Central memory CD8-positive, alpha-beta T cell (primary cell): ENCODE measurements around the gene SHB.
"Not testable (repeated sequence)": the region's sequence is repeated elsewhere in the genome, so short reads cannot be mapped to it uniquely, and the experiment has no call there.

ENCODE experiments used
- ATAC-seq: fragments of 150-1000 bp; cut with Tn5 transposase; replicated peaks from 2 replicates; pipeline ENCODE4 v1.10.0; 2022; ENCODE audit warnings: mild to moderate bottlenecking, moderate FRiP score, moderate number of reproducible peaks; ENCODE audit not compliant: poor library complexity, severe bottlenecking; ENCODE audit errors: extremely low read depth
- DNase-seq, 2 donors: peaks; one replicate each; pipeline ENCODE4 v3.0.0; 2021; ENCODE audit warnings: low spot score in 2 of 2
- H3K27ac Mint-ChIP-seq: one replicate; pipeline ENCODE4 v1.8.0; 2022; ENCODE audit warnings: low read depth, mild to moderate bottlenecking, moderate library complexity, mixed read lengths
- H3K27me3 Mint-ChIP-seq: one replicate; pipeline ENCODE4 v1.8.0; 2022; ENCODE audit warnings: mixed read lengths
- H3K36me3 Mint-ChIP-seq: one replicate; pipeline ENCODE4 v1.8.0; 2022; ENCODE audit warnings: mild to moderate bottlenecking, moderate library complexity, mixed read lengths; ENCODE audit not compliant: insufficient read depth
- H3K4me1 Mint-ChIP-seq: one replicate; pipeline ENCODE4 v1.8.0; 2022; ENCODE audit warnings: mixed read lengths
- H3K4me3 Mint-ChIP-seq: one replicate; pipeline ENCODE4 v1.8.0; 2022; ENCODE audit warnings: mild to moderate bottlenecking, moderate library complexity, mixed read lengths
- H3K9me3 Mint-ChIP-seq: one replicate; pipeline ENCODE4 v1.8.0; 2022; ENCODE audit warnings: mixed read lengths

Gene SHB

DNA sequence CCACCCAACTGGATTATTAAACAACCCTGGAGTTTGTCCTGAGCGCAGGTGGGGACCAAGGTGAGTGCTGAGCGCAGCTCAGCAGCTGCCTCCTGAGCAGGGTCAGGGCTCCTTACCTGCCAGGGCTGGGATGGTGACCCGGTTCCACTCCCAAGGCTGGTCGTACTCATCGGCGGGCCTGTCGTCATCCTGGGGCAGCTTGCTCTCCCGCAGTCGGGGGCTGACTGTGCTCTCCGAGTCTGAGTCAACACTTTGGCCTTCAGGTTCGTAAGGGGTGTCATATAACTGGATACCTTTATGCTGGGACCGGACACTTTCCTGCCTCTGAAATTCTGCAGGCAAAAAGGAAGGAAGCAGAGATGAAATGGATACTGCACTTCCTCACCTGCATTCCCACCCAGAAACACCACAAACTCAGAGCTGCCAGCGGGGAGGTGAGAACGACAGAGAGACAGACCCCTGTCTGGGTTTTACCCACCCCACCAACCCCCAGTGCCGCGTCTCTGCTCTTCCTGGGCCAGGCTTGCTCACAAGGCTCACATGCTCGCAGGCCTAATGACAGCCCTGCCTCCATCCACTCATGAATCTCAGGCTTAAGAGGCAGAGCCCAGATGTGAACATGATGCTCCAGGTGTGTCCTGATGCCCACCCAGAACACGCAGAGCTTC is 94.4 kb downstream of the SHB start:
- H3K27ac Mint-ChIP-seq: no peak overlapping the region
- H3K4me3 Mint-ChIP-seq: no peak overlapping the region
- H3K27me3 Mint-ChIP-seq: no peaks in the 10 kb centered on the region
- no peak for DNase-seq
- no peaks in the 10 kb centered on the region for H3K36me3 Mint-ChIP-seq
- H3K4me1 Mint-ChIP-seq: no peaks in the 10 kb centered on the region
- ATAC-seq: no peak
- no peaks in the 10 kb centered on the region for H3K9me3 Mint-ChIP-seq

DNA sequence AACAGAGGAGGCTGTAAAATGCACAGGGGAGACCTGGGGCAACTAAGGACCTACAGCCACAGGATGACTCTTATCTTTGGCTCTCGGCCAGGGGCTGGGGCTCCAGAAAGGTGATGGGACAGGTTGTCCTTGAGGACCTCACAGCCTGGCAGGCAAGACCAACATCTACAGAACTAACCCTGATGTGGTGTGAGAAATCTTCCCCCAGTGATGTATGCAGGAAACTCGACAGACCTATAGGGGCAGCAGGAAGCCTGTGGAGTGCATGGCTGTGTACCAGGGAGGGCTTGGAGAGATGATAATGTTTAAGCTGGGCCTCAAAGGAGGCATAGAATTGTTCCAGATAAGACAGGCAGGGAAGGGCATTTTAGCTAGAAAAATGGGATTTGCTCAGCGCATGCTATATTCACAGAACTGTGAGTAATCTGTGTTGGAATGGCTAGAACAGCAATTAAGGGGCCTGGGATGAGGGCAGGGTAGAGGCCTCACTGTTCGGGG is 96.6 kb downstream of the SHB start:
- no peaks in the 10 kb centered on the region for H3K9me3 Mint-ChIP-seq
- no peaks in the 10 kb centered on the region for H3K4me1 Mint-ChIP-seq
- DNase-seq: no peak
- no peak for ATAC-seq
- H3K27ac Mint-ChIP-seq: no peak overlapping the region
- no peaks in the 10 kb centered on the region for H3K27me3 Mint-ChIP-seq
- no peak overlapping the region for H3K4me3 Mint-ChIP-seq
- no peaks in the 10 kb centered on the region for H3K36me3 Mint-ChIP-seq

DNA sequence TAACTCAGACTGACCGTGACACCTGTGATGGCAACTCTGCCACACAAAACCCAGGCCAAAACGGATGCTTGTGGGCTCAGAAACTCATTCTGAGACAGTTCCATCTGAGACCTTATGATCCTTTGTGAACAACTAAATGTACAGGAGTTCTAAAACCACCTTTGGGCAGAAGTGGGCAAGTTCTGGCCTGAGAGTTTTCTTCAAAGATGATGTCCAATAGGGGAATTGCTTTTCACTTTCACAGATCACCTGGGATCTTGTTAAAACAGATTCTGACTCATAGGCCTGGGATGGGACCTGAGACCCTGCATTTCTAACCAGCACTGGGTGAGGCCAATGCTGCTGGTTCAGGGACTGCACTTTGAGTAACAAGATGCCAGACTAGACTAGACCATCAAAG is 97.3 kb downstream of the SHB start:
- ATAC-seq (no peak), DNase-seq (no peak)
- no peak overlapping the region for H3K4me3 Mint-ChIP-seq
- no peaks in the 10 kb centered on the region for H3K27me3 Mint-ChIP-seq
- no peaks in the 10 kb centered on the region for H3K36me3 Mint-ChIP-seq
- no peaks in the 10 kb centered on the region for H3K9me3 Mint-ChIP-seq
- H3K27ac Mint-ChIP-seq: no peak overlapping the region
- no peaks in the 10 kb centered on the region for H3K4me1 Mint-ChIP-seq

DNA sequence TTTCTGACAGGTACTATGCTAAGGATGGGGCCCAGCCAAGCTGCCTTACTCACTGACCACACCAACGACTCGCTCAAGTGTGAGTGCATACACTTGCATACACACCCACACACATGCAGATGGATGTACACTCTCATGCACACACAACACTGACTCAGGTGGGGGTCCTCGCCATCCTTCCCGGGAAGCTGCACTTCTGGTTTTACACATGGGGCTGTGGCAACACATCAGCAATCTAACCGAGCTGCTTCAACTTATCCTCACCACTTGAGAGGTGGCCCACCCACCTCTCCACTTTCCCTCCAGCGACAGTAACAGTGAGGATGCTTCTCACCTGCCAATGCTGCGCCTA is 97.9 kb downstream of the SHB start:
- DNase-seq (no peak), ATAC-seq (no peak)
- H3K9me3 Mint-ChIP-seq: no peaks in the 10 kb centered on the region
- no peaks in the 10 kb centered on the region for H3K27me3 Mint-ChIP-seq
- no peak overlapping the region for H3K27ac Mint-ChIP-seq
- no peaks in the 10 kb centered on the region for H3K36me3 Mint-ChIP-seq
- no peaks in the 10 kb centered on the region for H3K4me1 Mint-ChIP-seq
- no peak overlapping the region for H3K4me3 Mint-ChIP-seq

DNA sequence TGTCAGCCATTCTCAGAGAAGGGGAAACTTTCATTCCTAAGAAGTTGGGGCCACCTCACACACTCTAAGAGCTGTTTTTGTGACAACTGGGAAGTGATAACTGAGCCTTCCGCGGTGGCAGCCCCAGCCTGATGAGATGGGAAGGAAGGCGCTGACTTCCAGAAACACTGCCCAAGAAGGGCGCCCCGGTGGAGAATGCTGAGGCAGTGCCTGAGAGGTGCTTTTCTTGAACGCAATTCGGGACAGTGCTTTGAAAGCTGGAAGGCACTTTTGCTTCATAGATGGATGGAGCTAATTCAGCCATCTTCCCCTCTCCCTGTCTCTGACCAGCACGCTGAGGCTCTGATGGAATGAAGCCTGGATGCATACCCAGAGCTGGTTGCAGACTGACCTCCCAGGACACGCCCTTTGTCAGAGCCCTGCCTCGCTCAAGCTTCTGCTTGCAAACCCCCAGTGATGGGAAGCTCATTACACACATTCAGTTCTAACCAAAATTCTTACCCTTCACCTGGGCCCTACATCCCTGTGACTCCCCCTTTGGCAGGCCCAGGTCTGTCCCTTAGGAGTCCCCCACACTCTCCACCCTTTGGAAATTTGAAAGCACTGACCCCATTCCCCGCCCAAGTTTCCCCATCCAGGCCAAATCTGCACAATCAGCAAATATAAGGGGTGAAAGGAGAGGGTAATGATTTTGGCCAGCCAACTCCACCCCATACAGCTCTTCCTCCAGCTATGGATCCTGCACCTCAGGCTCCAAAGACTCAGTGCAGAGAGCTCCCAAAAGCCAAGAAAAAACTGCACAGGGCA is 98.5 kb downstream of the SHB start:
- DNase-seq (no peak), ATAC-seq (no peak)
- Mint-ChIP-seq H3K36me3 (no peaks in the 10 kb centered on the region), H3K4me1 (no peaks in the 10 kb centered on the region), H3K27me3 (no peaks in the 10 kb centered on the region), H3K27ac (no peak overlapping the region), H3K9me3 (no peaks in the 10 kb centered on the region), H3K4me3 (no peak overlapping the region)

DNA sequence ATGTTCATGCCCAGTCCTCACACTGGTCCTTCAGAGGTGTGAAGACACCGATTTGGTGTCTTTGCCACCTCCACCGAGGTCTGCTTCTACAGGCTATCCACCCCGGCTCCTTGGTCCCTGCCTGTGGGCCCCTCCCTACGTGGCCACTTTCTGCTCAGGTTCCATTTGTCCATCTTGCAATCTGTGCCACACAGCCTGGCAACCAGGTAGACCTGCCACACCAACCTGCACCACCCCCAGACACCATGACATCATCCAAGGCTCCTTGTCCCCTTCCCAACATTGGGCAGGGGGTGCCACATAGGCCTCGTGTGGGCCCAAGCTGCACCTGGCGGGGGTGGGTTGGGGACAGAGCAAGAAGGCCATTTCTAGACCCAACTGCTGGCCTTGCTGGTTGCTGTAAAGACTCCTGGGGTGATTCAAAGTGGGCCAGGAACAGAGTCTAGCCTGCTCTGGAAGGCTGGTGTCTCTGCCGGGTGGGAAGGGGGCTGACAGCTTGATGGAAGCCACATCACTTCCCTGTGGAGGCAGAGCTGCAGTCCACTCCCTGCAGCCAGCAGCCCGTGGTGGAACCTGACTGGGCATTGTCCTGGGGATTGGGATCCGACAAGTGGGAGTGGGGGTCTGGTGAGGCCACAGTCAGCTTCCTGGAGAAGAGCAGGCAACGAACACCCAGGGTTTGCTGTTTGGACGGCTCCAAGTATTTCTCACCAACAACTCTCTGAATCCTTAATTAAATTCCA is 99.3 kb downstream of the SHB start:
- no peaks in the 10 kb centered on the region for H3K27me3 Mint-ChIP-seq
- ATAC-seq: no peak
- no peaks in the 10 kb centered on the region for H3K36me3 Mint-ChIP-seq
- DNase-seq: no peak
- no peak overlapping the region for H3K27ac Mint-ChIP-seq
- no peaks in the 10 kb centered on the region for H3K4me1 Mint-ChIP-seq
- no peaks in the 10 kb centered on the region for H3K9me3 Mint-ChIP-seq
- no peak overlapping the region for H3K4me3 Mint-ChIP-seq

DNA sequence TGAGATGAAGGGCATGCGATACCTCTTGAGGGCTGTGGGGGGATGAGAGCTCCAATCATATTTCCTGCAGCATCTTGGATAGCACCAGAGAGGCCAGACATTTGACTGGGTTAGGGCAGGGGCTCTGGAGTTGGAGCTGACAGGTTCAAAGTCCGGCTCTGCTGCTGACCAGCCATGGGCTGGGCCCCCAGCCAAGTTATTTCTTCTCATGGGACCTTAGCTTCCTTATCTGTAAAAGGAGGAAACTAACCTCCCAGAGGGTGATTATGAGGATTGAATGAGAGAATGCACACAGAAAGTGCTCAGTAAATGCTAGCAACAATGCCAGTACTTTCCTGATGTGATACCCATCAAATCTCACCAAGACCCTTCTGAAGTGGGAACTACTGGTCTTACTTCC is 99.9 kb downstream of the SHB start:
- ATAC-seq (no peak), DNase-seq (no peak)
- Mint-ChIP-seq H3K36me3 (no peaks in the 10 kb centered on the region), H3K27ac (no peak overlapping the region), H3K9me3 (no peaks in the 10 kb centered on the region), H3K4me3 (no peak overlapping the region), H3K27me3 (no peaks in the 10 kb centered on the region), H3K4me1 (no peaks in the 10 kb centered on the region)

DNA sequence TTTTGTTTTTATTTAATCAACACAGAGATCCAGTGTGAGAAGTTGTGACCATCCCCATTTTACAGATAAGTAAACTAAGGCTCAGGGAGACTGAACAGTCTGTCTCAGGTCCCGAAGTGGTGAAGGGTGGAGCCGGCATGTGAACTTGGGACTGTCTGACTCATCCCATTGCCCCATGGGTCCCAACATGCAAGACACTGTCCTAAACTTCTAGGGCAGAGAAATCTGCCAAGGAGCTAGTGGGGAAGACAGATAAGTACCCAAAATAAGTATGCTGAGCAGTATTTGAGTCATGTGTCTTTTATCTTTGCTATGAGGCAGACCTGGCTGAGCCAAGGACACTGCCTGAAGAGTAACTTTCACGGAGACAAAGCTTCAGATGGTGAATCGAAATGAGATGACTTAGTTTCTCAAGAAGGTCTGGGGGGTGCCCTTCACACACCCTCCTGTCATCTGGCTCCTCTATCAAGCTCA is 100.8 kb downstream of the SHB start:
- DNase-seq (no peak), ATAC-seq (no peak)
- Mint-ChIP-seq H3K36me3 (no peaks in the 10 kb centered on the region), H3K4me3 (no peak overlapping the region), H3K27ac (no peak overlapping the region), H3K4me1 (no peaks in the 10 kb centered on the region), H3K9me3 (no peaks in the 10 kb centered on the region), H3K27me3 (no peaks in the 10 kb centered on the region)

DNA sequence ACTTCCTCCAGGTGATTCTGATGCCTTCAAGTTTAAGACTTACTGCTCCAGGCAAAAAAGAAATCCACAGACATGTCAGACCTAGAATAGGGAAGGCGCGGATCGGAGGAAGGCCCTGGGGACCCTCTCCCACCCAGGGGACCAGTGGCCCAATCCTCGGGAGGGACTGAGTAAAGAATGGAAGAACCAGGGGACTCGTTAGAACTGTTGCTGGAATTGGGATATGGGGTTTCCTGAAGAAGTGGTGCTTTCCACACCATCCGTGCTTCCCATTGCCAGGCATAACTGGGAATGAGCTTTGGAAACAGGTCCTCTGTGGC is 101.3 kb downstream of the SHB start:
- ATAC-seq (no peak), DNase-seq (no peak)
- no peaks in the 10 kb centered on the region for H3K27me3 Mint-ChIP-seq
- no peaks in the 10 kb centered on the region for H3K4me1 Mint-ChIP-seq
- H3K4me3 Mint-ChIP-seq: no peak overlapping the region
- H3K27ac Mint-ChIP-seq: no peak overlapping the region
- no peaks in the 10 kb centered on the region for H3K36me3 Mint-ChIP-seq
- no peaks in the 10 kb centered on the region for H3K9me3 Mint-ChIP-seq

DNA sequence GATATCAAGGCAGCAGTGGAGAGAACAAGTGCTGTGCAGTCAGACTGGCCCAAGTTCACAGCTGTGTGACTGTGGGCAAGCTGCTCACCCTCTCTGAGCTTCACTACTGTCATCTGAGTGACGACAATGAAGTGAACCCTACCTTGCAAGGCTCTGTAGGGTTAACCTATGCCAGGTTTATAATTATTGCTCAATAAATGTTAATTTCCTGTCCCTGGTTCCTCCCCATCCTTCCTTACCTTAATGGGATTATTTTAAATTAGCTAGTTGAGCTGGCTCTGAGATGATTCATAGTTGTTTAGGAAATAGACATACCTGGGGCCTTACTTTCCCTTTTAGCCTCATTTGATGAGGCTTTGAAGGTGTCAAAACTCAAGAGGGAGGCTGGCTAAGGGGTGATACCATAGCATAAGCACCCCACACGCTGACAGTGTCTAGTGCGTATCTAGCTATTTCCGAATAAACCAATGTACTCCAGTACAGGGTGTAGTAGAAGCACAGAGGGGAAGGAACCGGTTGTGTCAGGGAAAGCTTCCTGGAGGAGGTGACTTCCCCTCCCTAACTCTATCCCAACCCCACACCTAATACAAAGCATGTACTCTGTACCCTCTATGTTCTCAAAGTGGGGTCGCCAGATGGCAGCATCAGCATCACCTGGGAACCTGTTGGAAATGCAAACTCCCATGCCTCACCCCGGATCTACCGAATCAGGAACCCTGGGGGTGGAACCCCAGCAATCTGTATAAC is 101.8 kb downstream of the SHB start:
- Mint-ChIP-seq H3K27me3 (no peaks in the 10 kb centered on the region), H3K27ac (no peak overlapping the region), H3K4me3 (no peak overlapping the region), H3K36me3 (no peaks in the 10 kb centered on the region), H3K4me1 (no peaks in the 10 kb centered on the region), H3K9me3 (no peaks in the 10 kb centered on the region)
- no peak for DNase-seq
- no peak for ATAC-seq

DNA sequence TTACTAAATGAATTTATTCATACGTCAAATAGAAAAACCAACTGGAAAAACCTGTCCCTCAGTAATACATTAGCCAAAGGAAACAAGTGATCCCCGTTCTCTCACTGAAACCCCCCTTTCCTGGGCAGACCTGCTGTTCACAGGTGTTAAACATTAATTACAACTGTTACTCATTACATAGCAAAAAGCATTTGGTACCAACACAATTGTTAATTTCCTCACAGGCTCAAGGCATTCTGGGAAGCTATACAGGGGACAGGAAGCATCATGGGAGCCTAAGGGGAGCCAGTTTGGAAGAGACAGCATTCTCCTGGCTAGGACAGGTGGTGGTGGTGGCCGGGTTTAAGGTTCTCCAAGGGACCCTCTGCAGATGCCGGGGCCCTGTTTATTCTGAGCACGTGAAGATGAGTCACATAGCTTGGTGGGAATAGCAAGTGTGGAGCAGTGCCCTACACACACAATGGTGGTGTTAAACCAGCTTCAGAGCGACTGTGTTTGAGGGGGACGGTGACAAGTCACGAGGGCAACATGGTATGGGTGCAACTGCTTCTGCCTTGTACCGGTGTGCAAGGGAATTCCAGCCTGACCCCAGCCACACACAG is 102.5 kb downstream of the SHB start:
- Mint-ChIP-seq H3K27ac (no peak overlapping the region), H3K27me3 (no peaks in the 10 kb centered on the region), H3K4me1 (no peaks in the 10 kb centered on the region), H3K9me3 (no peaks in the 10 kb centered on the region), H3K36me3 (no peaks in the 10 kb centered on the region), H3K4me3 (no peak overlapping the region)
- no peak for DNase-seq
- ATAC-seq: no peak

DNA sequence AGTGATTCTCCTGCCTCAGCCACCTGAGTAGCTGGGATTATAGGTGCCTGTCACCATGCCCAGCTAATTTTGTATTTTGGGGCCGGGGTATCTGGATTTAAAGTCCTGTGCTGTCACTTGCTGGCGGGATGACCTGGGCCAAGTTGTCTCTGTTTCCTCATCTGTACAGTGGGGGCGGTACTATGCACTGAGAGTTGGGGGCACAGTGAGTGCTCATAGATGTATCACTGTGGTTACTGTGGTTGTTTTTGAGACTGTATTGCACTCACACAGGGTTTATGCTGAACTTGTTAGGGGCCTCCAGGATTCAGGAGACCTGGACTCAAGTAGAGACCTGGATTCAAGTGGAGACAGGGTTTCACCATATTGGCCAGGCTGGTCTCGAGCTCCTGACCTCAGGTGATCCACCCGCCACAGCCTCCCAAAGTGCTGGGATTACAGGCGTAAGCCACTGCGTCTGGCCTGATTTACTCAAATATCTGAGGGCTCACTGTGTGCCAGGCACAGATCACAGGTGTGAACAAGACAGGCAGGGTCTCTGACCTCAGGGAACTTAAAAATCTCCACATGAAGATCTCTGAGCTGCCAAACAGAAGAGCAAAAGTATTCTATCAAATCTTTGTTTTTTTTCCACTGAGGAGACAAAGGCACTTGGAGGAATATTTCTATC is 103.2 kb downstream of the SHB start:
- not testable (repeated sequence) for DNase-seq, ATAC-seq, H3K9me3 Mint-ChIP-seq, H3K4me1 Mint-ChIP-seq, H3K36me3 Mint-ChIP-seq, H3K27me3 Mint-ChIP-seq, H3K27ac Mint-ChIP-seq, H3K4me3 Mint-ChIP-seq
